Adipose tissue (tissue), 3 donors: ENCODE data around the gene ZFP36L1. TPM values are rescaled to one million over a fixed set of nuclear protein-coding genes. Genes with fewer than 3 reads are reported as not detected.

Experiments
- H3K27ac ChIP-seq: one replicate; pipeline ENCODE4 v1.5.1; 2013; ENCODE audit warnings: low read depth, low read length
- WGBS, 3 donors: extraction: QIAGEN DNeasy Blood & Tissue Kit; methylation state at CpG; one replicate each; pipeline ENCODE4 v1.1.7; 2013; 5-methylcytosine and 5-hydroxymethylcytosine counted together
- polyA plus RNA-seq, 3 donors: library from polyadenylated mRNA; stranded (reverse); fragments of 200-250 nt; gene quantifications; one replicate each; pipeline ENCODE4 v1.2.3, GENCODE V29; 2013
- donor health status: healthy with polysubstance abuse.
- donor health status: Bipolar disorder and iron deficiency.
- donor health status: healthy.

The ZFP36L1 gene
- polyA plus RNA-seq, 3 donors = 174 to 335 (median 258) TPM

DNA sequence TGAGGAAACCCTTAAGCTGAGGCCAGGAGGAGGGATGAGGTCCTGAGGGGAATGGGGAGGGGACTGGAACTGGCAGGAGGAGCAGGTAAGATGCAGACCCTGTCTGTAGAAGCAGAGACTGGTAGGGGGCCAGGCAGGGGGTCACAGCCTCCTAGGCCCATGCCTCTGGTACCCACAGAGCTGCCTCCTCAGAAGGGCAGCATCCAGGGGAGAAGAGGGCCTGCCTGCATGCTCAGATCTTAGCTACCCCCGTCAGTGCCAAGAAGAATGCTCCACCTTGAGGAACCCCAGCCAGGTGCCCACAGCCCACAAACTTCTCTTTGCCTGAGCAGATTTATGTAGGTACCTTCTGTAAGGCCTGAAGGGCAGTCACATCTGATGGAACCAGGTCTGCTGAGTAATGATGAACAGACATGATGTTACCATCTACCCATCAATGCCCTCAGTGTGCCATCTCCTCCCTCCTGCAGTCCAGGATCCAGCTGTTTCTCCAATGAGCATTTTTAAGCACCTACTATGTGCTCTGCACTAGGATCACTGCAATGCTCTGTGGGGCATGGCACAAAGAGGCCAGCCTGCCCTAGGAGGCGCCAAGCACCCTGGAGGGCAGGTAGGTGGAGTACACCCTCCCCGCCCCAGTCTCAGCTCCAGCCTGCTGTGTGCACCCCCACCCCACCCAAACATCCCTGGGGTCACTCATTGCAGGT, 24.8 kb upstream of the ZFP36L1 start:
- no peak overlapping the region for H3K27ac ChIP-seq

DNA sequence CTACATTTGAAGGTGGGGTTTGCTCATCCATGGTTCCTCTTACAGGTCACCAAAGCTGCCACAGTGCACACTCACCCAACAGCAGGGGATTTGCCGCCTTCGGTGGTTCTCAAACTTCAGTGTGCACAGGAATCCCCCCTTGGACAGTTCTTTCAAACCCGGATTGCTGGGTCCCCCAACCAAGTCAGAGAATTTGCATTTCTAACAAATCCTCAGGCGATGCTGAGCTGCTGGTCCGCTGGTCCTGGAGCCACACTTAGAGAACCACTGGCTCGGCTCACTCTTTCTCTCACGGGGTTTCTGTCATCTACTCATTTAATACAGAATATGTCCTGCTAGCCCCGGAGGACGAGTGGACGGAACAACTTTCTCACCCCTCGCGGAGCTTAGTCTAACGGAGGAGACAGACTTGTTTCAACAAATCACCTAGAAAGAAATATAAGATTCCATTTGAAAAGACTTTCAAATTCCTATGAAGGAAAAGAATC, 24.1 kb upstream of the ZFP36L1 start:
- no peak overlapping the region for H3K27ac ChIP-seq
- WGBS, 3 donors = 40 to 52% (median 47%) methylated on average over 13 of the region's 13 CpGs

More for the DNA sequence above, 24.8 kb upstream of the ZFP36L1 start:
- WGBS, 3 donors = 89 to 100% (median 93%) methylated on average over 3 of the region's 3 CpGs

DNA sequence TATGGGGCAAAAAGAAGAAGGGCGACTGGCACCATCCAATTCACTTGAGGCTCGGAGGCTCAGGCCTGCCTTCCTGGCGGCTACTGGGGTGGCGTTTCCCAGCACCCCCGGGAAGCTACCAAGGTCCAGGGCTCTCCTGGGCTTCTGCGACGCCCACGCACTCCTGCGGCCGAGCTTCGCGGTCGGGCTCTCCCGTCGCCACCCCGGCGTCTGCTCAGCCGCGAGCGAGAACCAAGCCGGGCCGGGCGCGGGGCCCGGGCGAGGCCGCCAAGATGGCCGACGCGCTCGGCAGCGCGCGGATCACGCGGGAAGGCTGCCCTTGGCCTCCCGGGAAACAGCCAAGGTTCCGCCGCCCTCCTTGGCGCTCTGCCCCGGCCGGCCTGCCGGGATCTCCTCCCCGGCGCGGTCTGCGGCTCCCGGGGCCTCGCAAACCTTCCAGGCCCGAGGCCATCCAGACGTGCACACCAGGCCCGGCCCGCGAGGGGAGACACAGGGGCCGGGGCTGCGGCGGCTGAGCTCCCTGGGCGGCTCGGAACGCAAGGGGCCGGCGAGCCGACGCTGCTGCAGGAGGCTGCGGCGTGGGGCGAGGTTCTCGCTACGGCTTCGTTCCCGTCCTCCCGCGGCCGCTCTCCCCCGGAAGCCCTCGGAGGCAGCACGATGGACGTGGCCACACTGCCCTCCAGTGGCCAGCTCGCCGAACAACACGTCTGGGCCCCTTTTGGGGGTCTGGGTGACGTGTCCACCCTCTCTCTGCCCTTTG, 23.5 kb upstream of the ZFP36L1 start:
- WGBS, 3 donors = 2 to 3% (median 3%) methylated on average over 56 to 82 of the region's 82 CpGs
- H3K27ac ChIP-seq = peak overlapping the region; percentile 99

DNA sequence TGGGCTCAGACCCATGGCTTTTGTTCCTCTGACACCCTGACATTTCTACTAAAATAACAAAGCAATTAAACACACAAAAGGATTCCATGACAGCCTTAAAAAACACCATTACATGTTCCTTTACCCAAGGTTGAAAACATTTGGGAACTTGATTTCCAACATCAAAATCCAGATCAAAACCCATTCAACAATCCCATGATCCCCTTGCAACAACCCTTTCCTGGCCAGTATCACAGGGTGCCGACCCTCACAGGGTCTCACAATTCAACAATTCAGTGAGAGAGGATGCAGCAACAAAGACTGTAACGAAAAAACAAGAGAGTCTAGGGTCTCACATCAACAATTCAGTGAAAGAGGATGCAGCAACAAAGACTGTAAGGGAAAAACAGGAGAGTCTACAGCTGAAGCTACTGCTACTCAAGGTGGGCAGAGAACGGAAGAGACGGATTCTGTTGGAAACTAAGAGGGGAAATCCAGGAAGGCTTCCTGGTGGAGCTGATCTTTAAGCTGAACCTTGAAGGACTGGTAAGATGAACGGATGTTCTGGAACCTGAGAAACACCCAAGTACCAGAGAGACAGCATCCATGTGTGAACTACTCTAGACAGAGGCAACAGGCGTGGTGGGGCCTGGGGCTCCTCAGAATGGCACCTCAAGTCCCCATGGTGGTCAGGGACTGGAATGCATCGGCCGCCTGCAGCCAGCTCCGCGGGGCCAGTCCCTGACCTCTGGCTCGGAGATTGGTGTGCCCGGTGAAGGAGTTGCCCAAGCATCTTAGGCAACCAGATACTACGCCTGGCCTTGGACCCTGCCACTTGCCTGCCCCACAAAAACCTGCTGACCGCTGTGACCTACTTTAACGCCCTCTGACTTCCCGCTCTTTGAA, 22.7 kb upstream of the ZFP36L1 start:
- 76 to 78% (median 77%) methylated on average over 16 of the region's 16 CpGs for WGBS, 3 donors
- peak overlapping the region; percentile 99 for H3K27ac ChIP-seq

DNA sequence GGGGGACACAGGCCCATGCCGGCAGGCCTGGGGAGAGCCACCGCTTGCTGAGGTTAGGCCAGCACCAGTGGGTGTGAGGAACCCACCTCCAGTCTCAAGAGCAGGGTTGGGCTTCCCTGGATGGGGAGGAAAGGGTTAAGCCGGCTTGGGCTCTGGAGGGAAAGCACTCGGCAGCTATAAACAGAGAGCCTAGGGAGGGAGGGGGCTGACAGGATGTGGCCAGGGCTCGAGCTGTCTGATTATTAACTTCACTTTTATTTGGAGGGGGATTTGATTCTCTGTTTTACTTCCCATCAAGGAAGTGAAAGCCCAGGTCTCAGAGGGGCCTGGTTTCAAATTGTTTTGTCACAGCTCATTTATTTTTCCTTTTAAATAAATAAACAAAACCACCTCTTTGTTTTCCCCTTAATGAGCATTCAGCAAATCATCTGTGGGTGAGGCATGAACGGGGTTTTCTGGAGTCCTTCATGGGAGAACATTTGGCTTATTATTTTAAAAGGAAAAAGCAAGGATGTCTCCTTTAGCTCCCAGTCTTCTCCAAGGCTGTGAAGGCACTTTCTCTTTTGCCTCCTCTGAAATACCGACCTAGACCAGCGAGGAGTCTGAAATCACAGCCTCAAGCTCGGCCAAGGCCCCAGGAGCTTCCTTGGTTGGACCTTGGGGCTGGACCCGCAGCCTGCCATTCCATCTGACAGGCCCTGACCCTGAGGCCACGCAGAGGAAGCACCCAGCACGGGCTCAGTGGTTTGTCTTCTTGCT, 21.9 kb upstream of the ZFP36L1 start:
- WGBS, 3 donors = 11 to 14% (median 14%) methylated on average over 12 of the region's 12 CpGs
- H3K27ac ChIP-seq = peak overlapping the region; percentile 94

DNA sequence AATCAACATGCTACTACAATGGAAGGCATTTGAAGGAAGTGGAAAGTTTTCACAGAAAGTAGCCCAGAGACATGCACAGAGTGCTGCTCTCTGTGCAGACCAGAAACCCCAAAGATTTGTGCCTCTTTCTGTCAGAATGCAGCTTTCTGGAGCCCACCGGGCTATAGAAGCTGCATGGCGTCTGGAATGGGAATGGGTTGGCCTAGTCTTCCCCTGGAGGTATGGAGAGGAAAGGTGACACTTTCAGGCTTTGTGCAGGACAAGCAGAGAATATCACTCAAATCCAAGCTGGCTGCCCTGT, 21.3 kb upstream of the ZFP36L1 start:
- peak overlapping the region; percentile 2 for H3K27ac ChIP-seq
- WGBS, 3 donors = 37 to 41% (median 39%) methylated on average over 2 of the region's 2 CpGs

DNA sequence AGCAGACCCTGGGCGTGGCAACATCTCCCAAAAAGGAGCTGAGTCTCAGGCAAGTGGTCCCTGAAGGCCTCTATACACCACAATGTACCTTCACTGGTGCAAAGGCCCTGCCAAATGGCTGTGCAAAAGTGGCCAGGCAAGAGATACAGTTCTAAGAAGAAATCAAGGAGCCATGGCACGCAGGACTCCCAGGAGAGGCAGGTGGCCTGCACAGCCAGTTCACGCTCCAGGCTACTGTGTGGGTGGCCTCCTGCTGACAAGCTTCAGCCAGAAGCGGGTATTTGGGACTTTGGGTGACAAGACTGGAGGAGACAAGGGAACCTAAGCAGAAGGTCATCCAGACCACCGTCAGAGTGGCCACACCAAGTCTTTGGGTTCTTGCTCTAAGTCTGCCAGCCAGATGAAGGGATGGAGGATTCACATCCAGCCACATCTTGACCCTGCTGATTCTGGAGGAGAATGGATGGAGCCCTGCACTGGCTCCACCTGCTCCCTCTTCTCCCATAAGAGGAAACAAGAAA, 20.5 kb upstream of the ZFP36L1 start:
- H3K27ac ChIP-seq = no peak overlapping the region
- 65 to 97% (median 75%) methylated on average over 5 of the region's 5 CpGs for WGBS, 3 donors

DNA sequence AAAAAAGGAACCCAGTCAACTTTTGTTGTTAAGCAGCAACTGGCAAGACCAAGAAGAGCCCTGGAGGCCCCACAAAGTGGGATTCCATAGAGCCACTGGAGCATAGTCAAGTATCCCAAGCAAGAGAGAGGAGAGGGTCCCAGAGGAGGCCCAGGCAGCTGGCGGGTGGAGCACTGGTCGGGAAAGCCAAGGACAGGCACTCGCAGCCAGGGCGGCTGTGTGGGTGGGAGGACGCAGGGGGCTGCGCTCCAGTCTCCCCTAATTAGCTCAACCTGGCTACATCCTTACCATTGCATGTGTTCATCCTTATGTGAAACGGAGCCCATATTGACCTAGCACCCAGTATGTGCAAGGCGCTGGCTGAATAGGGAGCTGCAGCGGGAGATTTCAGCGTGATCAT, 18.3 kb upstream of the ZFP36L1 start:
- WGBS, 3 donors = 73 to 91% (median 87%) methylated on average over 10 of the region's 10 CpGs
- no peak overlapping the region for H3K27ac ChIP-seq

DNA sequence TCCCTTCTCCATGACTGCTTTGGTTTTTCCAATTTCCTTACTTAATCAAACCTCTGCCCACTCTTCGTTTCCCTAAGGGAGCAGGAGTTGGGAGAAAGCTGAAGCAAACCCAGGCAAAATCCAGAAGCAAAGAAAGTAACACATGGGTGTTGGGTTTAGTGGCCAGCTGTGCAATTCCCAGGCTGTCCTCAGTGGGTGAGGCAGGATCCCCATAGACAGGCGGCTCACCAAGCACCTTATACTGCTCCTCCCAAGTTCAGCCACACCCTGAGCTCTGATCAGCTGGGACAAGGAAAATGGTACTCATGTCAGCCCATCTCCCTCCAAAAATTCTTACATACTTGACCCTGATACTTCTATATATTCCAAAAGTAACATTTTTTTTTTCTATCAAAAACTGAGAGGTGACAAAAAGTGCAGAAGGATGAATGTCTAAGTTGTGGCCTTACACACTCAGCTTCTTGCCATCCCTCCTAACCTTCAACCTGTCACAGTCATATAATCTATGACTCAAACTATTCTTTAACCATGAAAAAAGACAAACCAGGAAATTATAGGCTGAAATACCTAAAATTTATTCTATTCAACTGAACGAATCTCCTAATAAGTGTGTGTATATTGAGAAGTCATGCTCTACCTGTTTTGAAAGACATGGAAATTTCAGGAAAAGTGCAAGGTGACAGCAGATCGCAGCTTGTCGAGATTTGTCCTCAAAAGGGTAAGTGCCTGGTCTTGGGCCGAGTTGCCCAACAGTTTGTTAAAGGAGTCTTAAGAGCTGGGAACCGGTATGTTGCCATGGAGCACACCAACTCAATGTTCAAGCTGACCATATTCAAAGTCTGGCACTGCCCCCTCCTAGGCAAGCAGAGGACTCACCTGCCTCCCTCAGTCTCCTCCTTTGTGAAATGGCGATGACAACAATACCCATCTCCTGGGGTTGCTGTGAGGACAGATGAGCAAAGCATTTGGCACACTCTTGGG, 17.6 kb upstream of the ZFP36L1 start:
- 71 to 95% (median 95%) methylated on average over 8 of the region's 8 CpGs for WGBS, 3 donors
- H3K27ac ChIP-seq = no peak overlapping the region

DNA sequence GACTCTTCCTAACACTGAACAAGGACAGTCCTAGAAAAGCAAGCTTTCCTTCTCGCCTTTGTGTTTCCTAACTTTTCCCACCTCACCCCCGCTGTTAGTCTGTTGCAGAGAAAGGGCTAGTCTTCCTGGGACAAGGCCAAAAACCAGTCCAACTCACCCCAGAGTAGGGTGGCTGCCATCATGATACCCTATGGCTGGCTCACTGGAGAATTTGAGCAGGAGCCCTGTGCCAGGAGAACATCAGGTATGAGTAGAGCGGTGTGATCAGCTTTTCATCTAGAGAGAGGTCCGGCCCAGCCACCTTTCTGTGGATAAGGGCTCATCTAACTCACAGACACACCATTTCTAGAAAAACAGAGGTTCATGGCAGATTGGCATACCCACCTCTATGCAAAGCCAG, 16.7 kb upstream of the ZFP36L1 start:
- 88 to 98% (median 94%) methylated on average over 4 of the region's 4 CpGs for WGBS, 3 donors

DNA sequence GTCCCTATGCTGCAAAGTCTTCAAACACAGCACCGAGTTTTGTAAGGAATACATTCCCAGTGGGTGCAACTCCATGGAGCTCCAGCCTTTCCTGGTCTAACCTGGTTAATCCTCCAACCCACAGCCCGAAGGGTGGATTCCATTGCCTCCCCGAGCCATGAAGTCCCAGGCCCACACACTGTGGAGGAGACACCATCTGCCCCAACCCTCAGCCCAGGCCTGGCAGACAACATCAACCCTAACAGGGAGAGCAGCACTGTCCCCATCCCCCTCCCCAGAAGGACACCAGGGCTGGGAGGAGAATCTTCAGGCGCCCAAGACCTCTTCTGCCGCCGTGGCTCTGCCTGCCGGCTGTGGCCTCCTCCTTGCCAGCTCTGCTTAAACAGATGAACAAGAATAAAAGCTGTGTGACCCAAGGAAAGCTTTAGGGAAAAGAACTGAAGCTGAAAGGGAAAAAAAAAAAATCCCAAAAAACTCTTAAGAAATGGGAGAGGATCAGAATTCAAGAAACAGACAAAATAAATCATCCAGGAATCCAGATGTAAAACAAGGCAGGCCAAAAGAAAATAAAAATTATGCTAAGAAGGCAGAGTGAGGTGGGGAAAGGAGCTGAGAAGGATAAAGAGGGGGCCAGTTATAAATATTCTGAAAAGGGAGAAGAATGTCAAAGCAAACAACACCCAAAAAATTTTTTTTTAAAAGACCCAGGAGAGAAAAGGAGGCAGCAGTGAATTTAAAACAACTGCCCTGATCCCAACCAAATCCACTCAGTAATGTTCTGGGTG, 16.0 kb upstream of the ZFP36L1 start:
- 80 to 85% (median 83%) methylated on average over 7 of the region's 7 CpGs for WGBS, 3 donors
- no peak overlapping the region for H3K27ac ChIP-seq

More for the DNA sequence above, 16.7 kb upstream of the ZFP36L1 start:
- H3K27ac ChIP-seq = no peak overlapping the region

DNA sequence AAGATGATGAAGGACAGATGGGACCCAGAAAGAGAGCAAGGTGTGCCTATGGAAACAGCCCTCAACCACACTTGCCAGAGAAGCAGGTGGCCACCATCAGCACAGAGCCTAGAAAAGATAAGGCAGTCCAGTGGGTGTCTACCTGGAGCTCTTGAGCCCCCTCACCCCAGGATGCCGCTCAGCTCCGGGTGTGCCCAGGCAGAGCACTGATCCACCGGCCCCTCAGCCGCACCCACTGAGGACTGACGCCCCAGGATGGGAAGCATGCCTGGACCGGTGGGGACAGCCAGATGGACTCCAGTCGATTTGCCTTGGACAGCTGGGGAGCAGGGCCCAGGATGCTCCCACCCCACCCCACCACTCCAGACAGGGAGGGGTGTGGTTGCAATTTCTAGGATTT, 15.1 kb upstream of the ZFP36L1 start:
- WGBS, 3 donors = 81 to 94% (median 87%) methylated on average over 7 of the region's 7 CpGs
- H3K27ac ChIP-seq = no peak overlapping the region

DNA sequence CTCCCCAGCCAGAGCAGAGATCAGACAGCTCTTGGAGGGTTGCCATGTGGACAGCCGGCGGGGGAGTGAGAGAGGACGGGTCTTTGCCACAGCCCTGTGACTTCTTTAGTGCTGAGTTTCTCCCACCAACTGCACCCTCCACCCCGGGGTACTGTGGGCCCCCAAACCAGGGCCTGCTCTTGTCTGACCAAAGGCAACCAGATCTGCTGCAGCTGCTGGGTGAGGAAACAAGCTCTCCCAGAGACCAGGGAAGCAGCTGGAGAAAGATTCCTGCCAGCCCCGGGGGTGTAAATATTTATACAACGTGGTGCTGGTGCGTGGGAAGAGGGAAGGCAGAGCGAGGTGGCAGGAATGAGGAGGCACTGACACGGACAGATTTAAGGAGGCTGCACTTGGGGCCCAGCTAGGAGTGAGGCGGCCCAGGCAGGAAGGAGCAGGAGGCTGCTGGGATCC, 14.3 kb upstream of the ZFP36L1 start:
- no peak overlapping the region for H3K27ac ChIP-seq
- 9 to 17% (median 10%) methylated on average over 10 of the region's 10 CpGs for WGBS, 3 donors

DNA sequence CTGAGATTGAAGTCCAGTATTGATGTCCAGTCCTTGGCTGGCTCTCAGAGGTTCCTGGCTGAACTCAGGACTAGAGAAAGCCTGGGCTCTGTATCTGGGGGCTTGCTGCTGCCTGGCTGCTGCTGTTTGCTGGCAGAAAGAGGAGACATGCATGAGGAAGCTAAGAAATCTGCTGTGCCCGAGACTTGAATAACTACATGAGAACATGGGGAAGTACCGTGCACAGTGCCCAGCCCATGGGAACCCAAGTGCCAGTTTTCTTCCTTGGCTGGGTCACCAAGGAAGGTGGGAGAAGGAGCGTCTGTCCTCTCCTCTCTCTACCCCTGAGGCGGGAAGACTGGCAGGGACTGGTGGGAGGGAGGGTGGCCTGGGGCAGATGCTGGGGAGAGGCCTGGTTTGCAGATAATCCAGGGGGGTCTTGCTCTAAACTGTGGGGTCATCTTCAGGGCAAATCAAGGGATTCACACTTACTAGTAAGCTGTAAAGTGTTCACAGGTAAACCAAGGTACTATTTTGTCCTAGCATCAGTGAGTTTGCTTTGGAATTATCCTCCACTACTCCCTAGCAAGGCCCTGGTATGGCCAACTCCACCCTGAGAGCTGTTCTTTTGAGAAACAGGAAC, 13.8 kb upstream of the ZFP36L1 start:
- H3K27ac ChIP-seq = no peak overlapping the region
- 37 to 71% (median 66%) methylated on average over 4 of the region's 4 CpGs for WGBS, 3 donors

DNA sequence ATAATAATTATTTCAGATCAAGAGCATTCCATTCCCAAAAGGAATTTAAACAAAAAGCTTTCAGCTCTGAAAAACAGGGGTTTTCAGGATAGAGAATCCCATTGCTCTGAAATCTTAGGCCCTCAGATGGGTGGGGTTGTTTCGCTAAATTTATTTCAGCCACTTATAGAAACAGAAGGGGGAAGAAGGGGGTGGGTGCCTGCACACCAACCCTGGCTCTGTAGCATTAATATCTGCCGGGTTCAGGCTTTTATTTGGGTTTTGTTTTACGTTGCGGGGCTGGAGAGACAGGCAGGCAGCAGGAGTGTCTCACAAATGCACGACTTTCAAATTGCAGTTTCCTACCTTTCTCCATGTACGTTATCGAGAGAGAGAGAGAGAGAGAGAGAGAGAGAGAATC, 12.5 kb upstream of the ZFP36L1 start:
- 82 to 85% (median 82%) methylated on average over 7 of the region's 7 CpGs for WGBS, 3 donors
- no peak overlapping the region for H3K27ac ChIP-seq

DNA sequence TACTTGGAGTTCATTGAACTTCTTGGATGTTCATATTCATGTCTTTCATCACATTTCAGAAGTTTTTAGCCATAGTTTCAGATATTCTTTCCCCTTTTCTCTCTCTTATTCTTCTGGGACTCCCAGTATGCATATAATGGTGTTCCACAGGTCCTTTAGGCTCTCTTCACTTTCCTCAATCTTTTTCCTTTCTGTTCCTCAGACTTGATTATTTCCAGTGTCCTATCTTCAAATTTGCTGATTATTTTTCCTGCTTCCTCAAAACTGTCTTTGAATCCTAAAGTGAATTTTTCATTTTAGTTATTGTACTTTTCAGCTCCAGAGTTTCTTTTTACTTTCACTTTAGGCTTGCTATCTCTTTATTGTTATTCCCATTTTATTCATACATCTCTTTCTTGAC, 8.8 kb upstream of the ZFP36L1 start:
- no peak overlapping the region for H3K27ac ChIP-seq
